Thymus (tissue), 11 donors: ENCODE results near the gene GABRA6. TPM values are rescaled to one million over a fixed set of nuclear protein-coding genes. Genes with fewer than 3 reads are reported as not detected.

Experiments
- DNase-seq, 9 donors: peaks; one replicate each; pipeline ENCODE4 v3.0.0-alpha.2; 2013; ENCODE audit warnings: low spot score in 9 of 9, low read depth in 6 of 9, missing footprints in 1 of 9
- H3K27ac ChIP-seq, 2 donors: one replicate each; pipeline ENCODE4 v1.5.1; 2013; ENCODE audit warnings: control low read depth in 1 of 2, low read depth in 1 of 2, low read length in 1 of 2, mild to moderate bottlenecking in 1 of 2, moderate library complexity in 1 of 2
- H3K27me3 ChIP-seq, 2 donors: one replicate each; pipeline ENCODE4 v1.5.1; 2013; ENCODE audit warnings: low read length in 1 of 2; ENCODE audit not compliant: control insufficient read depth in 2 of 2, insufficient read depth in 1 of 2
- H3K36me3 ChIP-seq, 2 donors: one replicate each; pipeline ENCODE4 v1.5.1; 2013; ENCODE audit warnings: low read length in 1 of 2, mild to moderate bottlenecking in 1 of 2, moderate library complexity in 1 of 2; ENCODE audit not compliant: control insufficient read depth in 2 of 2, insufficient read depth in 2 of 2
- H3K4me1 ChIP-seq, 2 donors: one replicate each; pipeline ENCODE4 v1.5.1; 2013; ENCODE audit warnings: low read length in 2 of 2; ENCODE audit not compliant: control insufficient read depth in 2 of 2, insufficient read depth in 2 of 2
- H3K4me3 ChIP-seq, 2 donors: one replicate each; pipeline ENCODE4 v1.5.1; 2013; ENCODE audit warnings: low read length in 2 of 2, control low read depth in 1 of 2, mild to moderate bottlenecking in 1 of 2
- H3K9me3 ChIP-seq, 2 donors: one replicate each; pipeline ENCODE4 v1.5.1; 2013; ENCODE audit warnings: low read length in 1 of 2, mild to moderate bottlenecking in 1 of 2; ENCODE audit not compliant: control insufficient read depth in 2 of 2, insufficient read depth in 1 of 2
- WGBS: extraction: QIAGEN DNeasy Blood & Tissue Kit; methylation state at CpG from one replicate; pipeline ENCODE4 v1.1.7; 2013; 5-methylcytosine and 5-hydroxymethylcytosine counted together
- polyA plus RNA-seq: library from polyadenylated mRNA; stranded (reverse); fragments of 200-250 nt; gene quantifications from one replicate; pipeline ENCODE4 v1.2.3, GENCODE V29; 2013
- total RNA-seq: library from RNA; stranded (reverse); fragments of 120-200 nt; gene quantifications from one replicate; pipeline ENCODE4 v1.2.4, GENCODE V29; 2013
- donor health status: healthy.

The GABRA6 gene
- total and polyA plus RNA-seq, 2 donors, result not detected

- DNase-seq, result no peak
- H3K27me3 ChIP-seq, result no peaks in the 10 kb centered on the region
- H3K9me3 ChIP-seq, result no peaks in the 10 kb centered on the region
- H3K27ac ChIP-seq, result no peak overlapping the region
- no peaks in the 10 kb centered on the region for H3K4me1 ChIP-seq
- H3K4me3 ChIP-seq, result no peak overlapping the region
- no peaks in the 10 kb centered on the region for H3K36me3 ChIP-seq
Measured at GRCh38 chr5:161720460-161720859, 34.9 kb downstream of the GABRA6 start.

- WGBS, result 95% methylated on average over 1 of the region's 1 CpG
- DNase-seq, result no peak
- Histone ChIP-seq H3K4me1 (no peaks in the 10 kb centered on the region), H3K27me3 (no peaks in the 10 kb centered on the region), H3K36me3 (no peaks in the 10 kb centered on the region), H3K4me3 (no peak overlapping the region), H3K27ac (no peak overlapping the region), H3K9me3 (no peaks in the 10 kb centered on the region)
Measured at GRCh38 chr5:161734741-161735140, 49.2 kb downstream of the GABRA6 start.

GRCh38 chr5:161740433-161740832, 54.9 kb downstream of the GABRA6 start:
- Histone ChIP-seq H3K36me3 (no peaks in the 10 kb centered on the region), H3K27me3 (no peaks in the 10 kb centered on the region), H3K4me3 (no peak overlapping the region), H3K27ac (no peak overlapping the region), H3K9me3 (no peaks in the 10 kb centered on the region), H3K4me1 (no peaks in the 10 kb centered on the region)
- 91% methylated on average over 1 of the region's 1 CpG for WGBS
- no peak for DNase-seq

GRCh38 chr5:161744276-161744675, 58.8 kb downstream of the GABRA6 start:
- 91% methylated on average over 2 of the region's 2 CpGs for WGBS
- Histone ChIP-seq H3K4me1 (no peaks in the 10 kb centered on the region), H3K36me3 (no peaks in the 10 kb centered on the region), H3K27ac (no peak overlapping the region), H3K9me3 (no peaks in the 10 kb centered on the region), H3K4me3 (no peak overlapping the region), H3K27me3 (no peaks in the 10 kb centered on the region)
- DNase-seq, result no peak

GRCh38 chr5:161745392-161745791, 59.9 kb downstream of the GABRA6 start:
- Histone ChIP-seq H3K4me1 (no peaks in the 10 kb centered on the region), H3K27ac (no peak overlapping the region), H3K27me3 (no peaks in the 10 kb centered on the region), H3K36me3 (no peaks in the 10 kb centered on the region), H3K4me3 (no peak overlapping the region), H3K9me3 (no peaks in the 10 kb centered on the region)
- DNase-seq, result no peak
- WGBS, result 67% methylated on average over 3 of the region's 3 CpGs

GRCh38 chr5:161751265-161751664, 65.7 kb downstream of the GABRA6 start:
- no peak overlapping the region for H3K4me3 ChIP-seq
- WGBS, result 90% methylated on average over 10 of the region's 10 CpGs
- no peaks in the 10 kb centered on the region for H3K4me1 ChIP-seq
- H3K27me3 ChIP-seq, result no peaks in the 10 kb centered on the region
- DNase-seq, result no peak
- no peaks in the 10 kb centered on the region for H3K9me3 ChIP-seq
- no peaks in the 10 kb centered on the region for H3K36me3 ChIP-seq
- H3K27ac ChIP-seq, result no peak overlapping the region

Other genes starting within 250 kb of the GABRA6 start
- gene GABRB2, start 139.0 kb upstream of the GABRA6 start, total RNA-seq, result 0.85 TPM
- 0.09 TPM for gene GABRB2, start 139.0 kb upstream of the GABRA6 start, polyA plus RNA-seq
- gene GABRA1, start 162.4 kb downstream of the GABRA6 start, total RNA-seq, result 2.7 TPM
- gene GABRA1, start 162.4 kb downstream of the GABRA6 start, polyA plus RNA-seq, result 0.66 TPM